Thyroid gland (tissue), 4 donors: ENCODE data around the gene CHST7. TPM values are rescaled to one million over a fixed set of nuclear protein-coding genes. Genes with fewer than 3 reads are reported as not detected.
"Not testable (repeated sequence)": the region's sequence is repeated elsewhere in the genome, so short reads cannot be mapped to it uniquely, and the experiment has no call there.

ENCODE experiments used
- DNase-seq, 2 donors: peaks; one replicate each; pipeline ENCODE4 v3.0.0-alpha.2; 2019
- H3K27ac ChIP-seq, 3 donors: fragments of 200-600 bp; sonication (generic); 1 replicate in 2 of 3; 2 replicates in 1 of 3; pipeline ENCODE4 v1.5.1; 2016 to 2019; ENCODE audit warnings: mild to moderate bottlenecking in 1 of 3, moderate library complexity in 1 of 3
- H3K27me3 ChIP-seq: fragments of 200-600 bp; sonication (generic); one replicate; pipeline ENCODE4 v1.5.1; 2019
- H3K36me3 ChIP-seq, 2 donors: fragments of 200-600 bp; sonication (generic); one replicate each; pipeline ENCODE4 v1.5.1; 2016 to 2019
- H3K4me1 ChIP-seq, 2 donors: fragments of 200-600 bp; sonication (generic); one replicate each; pipeline ENCODE4 v1.5.1; 2017 to 2019
- H3K4me3 ChIP-seq, 3 donors: fragments of 200-600 bp; sonication (generic); replicated peaks in 1 of 3; 1 replicate in 2 of 3; 2 replicates in 1 of 3; pipeline ENCODE4 v1.5.1; 2016; ENCODE audit warnings: mild to moderate bottlenecking in 1 of 3
- H3K9me3 ChIP-seq: fragments of 200-600 bp; sonication (generic); one replicate; pipeline ENCODE4 v1.5.1; 2017
- CTCF ChIP-seq, 6 experiments: fragments of 200-600 bp in 3 of 6; fragments of 450-650 bp in 3 of 6; sonication (generic) in 3 of 6; IDR thresholded peaks; one replicate each; pipeline ENCODE4 v1.5.1; 2016 to 2019; ENCODE audit warnings: antibody characterized with exemption in 6 of 6, mild to moderate bottlenecking in 2 of 6, inconsistent platforms in 1 of 6, moderate library complexity in 1 of 6
- POLR2A ChIP-seq, 2 donors: fragments of 450-650 bp; IDR thresholded peaks; one replicate each; pipeline ENCODE4 v1.6.1; 2017; ENCODE audit warnings: antibody characterized with exemption in 2 of 2, mild to moderate bottlenecking in 2 of 2, moderate library complexity in 1 of 2
- WGBS, 2 donors: methylation state at CpG; one replicate each; pipeline ENCODE4 v1.1.5; 2017; 5-methylcytosine and 5-hydroxymethylcytosine counted together
- intact Hi-C: fragments of 100-400 bp; cut with DNase I; formaldehyde crosslinking; loops from one replicate; pipeline ENCODE4 v1.15.1; 2023
- total RNA-seq, 4 donors: library from RNA; depleted of rRNA; stranded (reverse); fragments of >200 nt; gene quantifications; one replicate each; pipeline ENCODE4 v1.2.3, GENCODE V29; 2016

Gene CHST7
- 10 to 100 TPM in 3 of 4 donors, 1 to 10 TPM in 1; 9.0 to 28.5 (median 20.4) TPM for total RNA-seq

GRCh38 chrX:46573331-46573891 is at the start of gene CHST7:
TSS of gene CHST7 (plus strand) at chrX:46573765. CDS start at chrX:46573932, 167 bp downstream.
- Histone ChIP-seq H3K27ac (peak within 1 kb of the TSS; percentile 26 to 39 (median 30)), H3K4me1 (peaks cover 3 to 5% of the 10 kb centered on the region in 2 donors), H3K36me3 (no peaks in the 10 kb centered on the region), H3K4me3 (peak within 1 kb of the TSS in 1 of 3 donors; percentile 44), H3K9me3 (no peaks in the 10 kb centered on the region), H3K27me3 (no peaks in the 10 kb centered on the region)
- 14 to 34% methylated on average over 7 to 11 of the region's 35 CpGs for WGBS, 2 donors
- DNase-seq = peak; percentile 52 to 57
- no peak for TF ChIP-seq CTCF (IDR thresholded peaks at IDR 0.05)
- peak in 1 of 2 donors; percentile 42 for TF ChIP-seq POLR2A (IDR thresholded peaks at IDR 0.05)
- intact Hi-C loops = no loop called here

GRCh38 chrX:46528640-46529039 is 44.9 kb upstream of the CHST7 start:
- intact Hi-C loops, H3K27me3 ChIP-seq, H3K9me3 ChIP-seq, H3K36me3 ChIP-seq, H3K4me3 ChIP-seq, H3K4me1 ChIP-seq, H3K27ac ChIP-seq, DNase-seq: not testable (repeated sequence)
- WGBS, 2 donors = 100% methylated on average over 1 of the region's 6 CpGs; no CpG with 5 or more reads in 1 of the 2 donors

- intact Hi-C loops, H3K27ac ChIP-seq, H3K4me1 ChIP-seq, H3K27me3 ChIP-seq, H3K36me3 ChIP-seq, H3K4me3 ChIP-seq, H3K9me3 ChIP-seq, DNase-seq: not testable (repeated sequence)
- 80 to 90% methylated on average over 5 to 8 of the region's 12 CpGs for WGBS, 2 donors
These were observed 43.7 kb upstream of the CHST7 start for GRCh38 chrX:46529740-46530403.

GRCh38 chrX:46530404-46530908 is 43.1 kb upstream of the CHST7 start:
- H3K9me3 ChIP-seq, H3K36me3 ChIP-seq, H3K27ac ChIP-seq, intact Hi-C loops, DNase-seq, H3K4me3 ChIP-seq, H3K4me1 ChIP-seq, H3K27me3 ChIP-seq: not testable (repeated sequence)
- WGBS, 2 donors = no CpG with 5 or more reads among the region's 1 CpG

GRCh38 chrX:46531442-46531841 is 42.1 kb upstream of the CHST7 start:
- 87 to 89% methylated on average over 3 of the region's 3 CpGs for WGBS, 2 donors

GRCh38 chrX:46543441-46543840 is 30.1 kb upstream of the CHST7 start:
- WGBS, 2 donors = 88 to 90% methylated on average over 2 of the region's 2 CpGs
- intact Hi-C loops = no loop called here
- H3K27ac ChIP-seq = no peak overlapping the region
- H3K4me1 ChIP-seq = no peaks in the 10 kb centered on the region
- TF ChIP-seq CTCF (IDR thresholded peaks at IDR 0.05) (no peak), POLR2A (IDR thresholded peaks at IDR 0.05) (no peak)
- DNase-seq = no peak
- H3K4me3 ChIP-seq = no peak overlapping the region
- no peaks in the 10 kb centered on the region for H3K36me3 ChIP-seq
- no peaks in the 10 kb centered on the region for H3K27me3 ChIP-seq
- H3K9me3 ChIP-seq = no peaks in the 10 kb centered on the region

More at GRCh38 chrX:46531442-46531841, 42.1 kb upstream of the CHST7 start:
- no peaks in the 10 kb centered on the region for H3K27me3 ChIP-seq
- no peaks in the 10 kb centered on the region for H3K36me3 ChIP-seq
- H3K27ac ChIP-seq = no peak overlapping the region
- H3K4me1 ChIP-seq = no peaks in the 10 kb centered on the region
- DNase-seq = no peak
- TF ChIP-seq POLR2A (IDR thresholded peaks at IDR 0.05) (no peak), CTCF (IDR thresholded peaks at IDR 0.05) (no peak)
- H3K9me3 ChIP-seq = no peaks in the 10 kb centered on the region
- H3K4me3 ChIP-seq = no peak overlapping the region
- intact Hi-C loops = no loop called here

GRCh38 chrX:46544527-46544926 is 29.0 kb upstream of the CHST7 start:
- Histone ChIP-seq H3K27ac (peak overlapping the region in 1 of 3 donors; percentile 74), H3K4me3 (peak overlapping the region in 1 of 3 donors; percentile 53)
- DNase-seq, H3K27me3 ChIP-seq, intact Hi-C loops, H3K4me1 ChIP-seq, H3K9me3 ChIP-seq, H3K36me3 ChIP-seq: not testable (repeated sequence)
- WGBS, 2 donors = 45 to 56% methylated on average over 7 of the region's 7 CpGs
